Neural cell (in vitro differentiated cells): ENCODE measurements around the gene NPEPL1. TPM values are rescaled to one million over a fixed set of nuclear protein-coding genes. Genes with fewer than 3 reads are reported as not detected.

Experiments
- H2AFZ ChIP-seq: fragments of 200-600, 300-800 bp; sonication (generic), shearing (Covaris generic); 2 replicates; pipeline ENCODE4 v1.6.0; 2014; ENCODE audit warnings: low read depth, mild to moderate bottlenecking, antibody characterized with exemption, low read length, moderate library complexity
- H3F3A ChIP-seq: fragments of 200-600 bp; shearing (Covaris generic); 2 replicates; pipeline ENCODE4 v1.6.1; 2016; ENCODE audit warnings: mild to moderate bottlenecking, moderate library complexity, mixed read lengths, antibody characterized with exemption, low read length; ENCODE audit not compliant: insufficient read depth, poor library complexity, severe bottlenecking
- H3K27ac ChIP-seq: fragments of 200-600, 300-800 bp; sonication (generic), shearing (Covaris generic); 2 replicates; pipeline ENCODE4 v1.5.1; 2014; ENCODE audit warnings: mild to moderate bottlenecking, low read length, moderate library complexity
- H3K27me3 ChIP-seq: fragments of 300-800, 200-600 bp; sonication (generic), shearing (Covaris generic); 2 replicates; pipeline ENCODE4 v1.6.0; 2014; ENCODE audit warnings: mild to moderate bottlenecking, low read depth, low read length, moderate library complexity; ENCODE audit not compliant: insufficient read depth
- H3K36me3 ChIP-seq: fragments of 300-800, 200-600 bp; sonication (generic), shearing (Covaris generic); 2 replicates; pipeline ENCODE4 v1.5.1; 2014; ENCODE audit warnings: mild to moderate bottlenecking, antibody characterized with exemption, low read length, moderate library complexity; ENCODE audit not compliant: insufficient read depth
- H3K4me2 ChIP-seq: fragments of 300-800, 200-600 bp; sonication (generic), shearing (Covaris generic); 2 replicates; pipeline ENCODE4 v1.6.0; 2014; ENCODE audit warnings: mild to moderate bottlenecking, low read length
- H3K4me3 ChIP-seq: fragments of 300-800, 200-600 bp; sonication (generic), shearing (Covaris generic); 2 replicates; pipeline ENCODE4 v1.5.1; 2014; ENCODE audit warnings: mild to moderate bottlenecking, low read length, moderate library complexity
- H3K79me2 ChIP-seq: fragments of 200-600 bp; shearing (Covaris generic); replicated peaks from 2 replicates; pipeline ENCODE4 v1.6.0; 2014; ENCODE audit warnings: mild to moderate bottlenecking, low read length, moderate library complexity; ENCODE audit not compliant: insufficient read depth
- H3K9ac ChIP-seq: fragments of 300-800, 200-600 bp; sonication (generic), shearing (Covaris generic); 2 replicates; pipeline ENCODE4 v1.6.1; 2016; ENCODE audit warnings: mild to moderate bottlenecking, low read length, mixed read lengths
- H3K9me2 ChIP-seq: fragments of 200-600 bp; shearing (Covaris generic); 2 replicates; pipeline ENCODE4 v1.6.1; 2016; ENCODE audit warnings: mild to moderate bottlenecking, low read length, mixed read lengths; ENCODE audit not compliant: insufficient read depth
- H3K9me3 ChIP-seq: fragments of 200-600, 300-800 bp; sonication (generic), shearing (Covaris generic); 2 replicates; pipeline ENCODE4 v1.6.1; 2016; ENCODE audit warnings: mild to moderate bottlenecking, mixed run types, low read length, moderate library complexity, mixed read lengths
- H4K20me1 ChIP-seq: fragments of 200-600 bp; shearing (Covaris generic); 2 replicates; pipeline ENCODE4 v1.6.1; 2016; ENCODE audit warnings: mild to moderate bottlenecking, mixed run types; ENCODE audit not compliant: insufficient read depth
- EP300 ChIP-seq: fragments of 450-650 bp; conservative IDR thresholded peaks from 2 replicates; pipeline ENCODE4 v1.6.1; 2014; ENCODE audit warnings: antibody characterized with exemption, mild to moderate bottlenecking, moderate library complexity; ENCODE audit not compliant: poor library complexity, severe bottlenecking
- EZH2 ChIP-seq: fragments of 200-600, 300-800 bp; shearing (Covaris generic), sonication (generic); IDR thresholded peaks from 2 replicates; pipeline ENCODE4 v1.6.1; 2014; ENCODE audit warnings: antibody characterized with exemption, low read length, borderline replicate concordance, mild to moderate bottlenecking; ENCODE audit not compliant: insufficient read depth, poor library complexity, severe bottlenecking
- MXI1 ChIP-seq: fragments of 450-650 bp; conservative IDR thresholded peaks from 2 replicates; pipeline ENCODE4 v1.6.1; 2014; ENCODE audit warnings: antibody characterized with exemption, mild to moderate bottlenecking; ENCODE audit not compliant: poor library complexity, severe bottlenecking
- POLR2AphosphoS5 ChIP-seq: IDR thresholded peaks from 2 replicates; pipeline ENCODE4 v1.6.1; 2012
- RAD21 ChIP-seq: fragments of 450-650 bp; conservative IDR thresholded peaks from 2 replicates; pipeline ENCODE4 v1.6.1; 2014; ENCODE audit warnings: antibody characterized with exemption, mild to moderate bottlenecking, moderate library complexity
- SMC3 ChIP-seq: fragments of 450-650 bp; conservative IDR thresholded peaks from 2 replicates; pipeline ENCODE4 v1.6.1; 2014; ENCODE audit warnings: antibody characterized with exemption, mild to moderate bottlenecking, moderate library complexity; ENCODE audit not compliant: poor library complexity
- TAF1 ChIP-seq: IDR thresholded peaks from 2 replicates; pipeline ENCODE4 v1.6.1; 2012; ENCODE audit warnings: low read depth
- polyA plus RNA-seq: library from polyadenylated mRNA; depleted of rRNA; stranded (reverse); fragments of >200 nt; gene quantifications from 2 replicates; pipeline ENCODE4 v1.2.3, GENCODE V29; 2014
- TF ChIP-seq, protein P1 (sequence below): IDR thresholded peaks from 2 replicates; pipeline ENCODE4 v1.6.1; 2012; ENCODE audit warnings: borderline replicate concordance
- TF ChIP-seq, protein P2 (sequence below): fragments of 450-650 bp; IDR thresholded peaks from 2 replicates; pipeline ENCODE4 v1.5.1; 2014; ENCODE audit warnings: antibody characterized with exemption, mild to moderate bottlenecking, moderate library complexity; ENCODE audit not compliant: poor library complexity, severe bottlenecking

The NPEPL1 gene
- polyA plus RNA-seq, 1 donor from 2014 or later = 63.4 TPM

DNA sequence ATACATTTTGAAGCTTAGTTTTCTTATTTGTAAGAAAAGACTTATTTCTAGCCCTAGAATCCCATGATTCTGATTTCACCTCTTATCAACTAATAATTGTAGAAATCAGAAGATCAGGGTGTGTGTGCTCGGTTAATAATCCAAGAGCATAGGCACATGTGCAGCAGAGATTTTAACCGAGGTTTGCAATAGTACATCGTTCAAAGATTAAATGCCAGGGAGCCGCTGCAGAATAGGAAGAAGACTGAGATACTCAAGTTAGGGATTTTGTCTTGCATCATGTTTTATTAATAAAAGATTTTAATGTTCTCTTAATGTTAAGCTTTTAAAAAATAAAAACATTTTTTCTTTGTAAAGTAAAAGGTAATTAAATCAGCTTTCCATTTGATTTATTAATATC, 34.6 kb upstream of the NPEPL1 start:
- no peak overlapping the region for H3K27ac ChIP-seq
- TF ChIP-seq, protein P1, sequence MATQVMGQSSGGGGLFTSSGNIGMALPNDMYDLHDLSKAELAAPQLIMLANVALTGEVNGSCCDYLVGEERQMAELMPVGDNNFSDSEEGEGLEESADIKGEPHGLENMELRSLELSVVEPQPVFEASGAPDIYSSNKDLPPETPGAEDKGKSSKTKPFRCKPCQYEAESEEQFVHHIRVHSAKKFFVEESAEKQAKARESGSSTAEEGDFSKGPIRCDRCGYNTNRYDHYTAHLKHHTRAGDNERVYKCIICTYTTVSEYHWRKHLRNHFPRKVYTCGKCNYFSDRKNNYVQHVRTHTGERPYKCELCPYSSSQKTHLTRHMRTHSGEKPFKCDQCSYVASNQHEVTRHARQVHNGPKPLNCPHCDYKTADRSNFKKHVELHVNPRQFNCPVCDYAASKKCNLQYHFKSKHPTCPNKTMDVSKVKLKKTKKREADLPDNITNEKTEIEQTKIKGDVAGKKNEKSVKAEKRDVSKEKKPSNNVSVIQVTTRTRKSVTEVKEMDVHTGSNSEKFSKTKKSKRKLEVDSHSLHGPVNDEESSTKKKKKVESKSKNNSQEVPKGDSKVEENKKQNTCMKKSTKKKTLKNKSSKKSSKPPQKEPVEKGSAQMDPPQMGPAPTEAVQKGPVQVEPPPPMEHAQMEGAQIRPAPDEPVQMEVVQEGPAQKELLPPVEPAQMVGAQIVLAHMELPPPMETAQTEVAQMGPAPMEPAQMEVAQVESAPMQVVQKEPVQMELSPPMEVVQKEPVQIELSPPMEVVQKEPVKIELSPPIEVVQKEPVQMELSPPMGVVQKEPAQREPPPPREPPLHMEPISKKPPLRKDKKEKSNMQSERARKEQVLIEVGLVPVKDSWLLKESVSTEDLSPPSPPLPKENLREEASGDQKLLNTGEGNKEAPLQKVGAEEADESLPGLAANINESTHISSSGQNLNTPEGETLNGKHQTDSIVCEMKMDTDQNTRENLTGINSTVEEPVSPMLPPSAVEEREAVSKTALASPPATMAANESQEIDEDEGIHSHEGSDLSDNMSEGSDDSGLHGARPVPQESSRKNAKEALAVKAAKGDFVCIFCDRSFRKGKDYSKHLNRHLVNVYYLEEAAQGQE = no peak
- TF ChIP-seq EZH2 (no peak), EP300 (no peak), SMC3 (no peak), TAF1 (no peak), MXI1 (no peak), POLR2AphosphoS5 (no peak), RAD21 (no peak)
- H3K9ac ChIP-seq = no peak overlapping the region
- H2AFZ ChIP-seq = no peak overlapping the region
- H3K4me3 ChIP-seq = peak overlapping the region; percentile 77
- H3K9me2 ChIP-seq = no peaks in the 10 kb centered on the region
- no peaks in the 10 kb centered on the region for H3F3A ChIP-seq
- peak overlapping the region; percentile 44 for H3K4me2 ChIP-seq
- H3K36me3 ChIP-seq = no peaks in the 10 kb centered on the region
- H3K9me3 ChIP-seq = no peaks in the 10 kb centered on the region
- H3K27me3 ChIP-seq = no peaks in the 10 kb centered on the region
- peaks cover 42% of the 10 kb centered on the region for H4K20me1 ChIP-seq
- peaks cover 78% of the 10 kb centered on the region for H3K79me2 ChIP-seq

DNA sequence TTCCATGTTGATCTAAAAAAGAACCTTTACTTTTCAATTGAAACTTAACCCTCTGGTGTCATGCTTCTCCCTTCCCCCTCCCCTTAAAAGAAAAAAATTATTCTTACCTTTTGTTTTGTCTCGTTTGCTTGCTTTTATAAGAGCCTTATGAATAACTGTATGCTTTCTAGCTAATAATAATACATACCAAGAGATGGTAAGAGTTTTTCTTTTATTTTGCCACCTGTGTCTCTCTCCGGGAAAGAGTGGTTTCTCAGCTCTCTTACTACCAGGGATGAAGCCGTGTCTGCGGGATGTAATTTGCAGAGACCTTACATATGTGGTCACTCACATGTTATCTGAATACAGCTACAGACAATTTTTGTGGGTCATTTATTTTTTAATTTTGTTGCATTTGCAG, 33.8 kb upstream of the NPEPL1 start:
- Histone ChIP-seq H2AFZ (no peak overlapping the region), H3K27ac (no peak overlapping the region), H3K36me3 (no peaks in the 10 kb centered on the region), H4K20me1 (peaks cover 36% of the 10 kb centered on the region), H3K4me3 (peak overlapping the region; percentile 77), H3F3A (no peaks in the 10 kb centered on the region), H3K9ac (no peak overlapping the region), H3K9me2 (no peaks in the 10 kb centered on the region), H3K9me3 (no peaks in the 10 kb centered on the region), H3K4me2 (peak overlapping the region; percentile 40), H3K27me3 (no peaks in the 10 kb centered on the region), H3K79me2 (peaks cover 73% of the 10 kb centered on the region)
- TF ChIP-seq POLR2AphosphoS5 = no peak
- TF ChIP-seq, protein P2, sequence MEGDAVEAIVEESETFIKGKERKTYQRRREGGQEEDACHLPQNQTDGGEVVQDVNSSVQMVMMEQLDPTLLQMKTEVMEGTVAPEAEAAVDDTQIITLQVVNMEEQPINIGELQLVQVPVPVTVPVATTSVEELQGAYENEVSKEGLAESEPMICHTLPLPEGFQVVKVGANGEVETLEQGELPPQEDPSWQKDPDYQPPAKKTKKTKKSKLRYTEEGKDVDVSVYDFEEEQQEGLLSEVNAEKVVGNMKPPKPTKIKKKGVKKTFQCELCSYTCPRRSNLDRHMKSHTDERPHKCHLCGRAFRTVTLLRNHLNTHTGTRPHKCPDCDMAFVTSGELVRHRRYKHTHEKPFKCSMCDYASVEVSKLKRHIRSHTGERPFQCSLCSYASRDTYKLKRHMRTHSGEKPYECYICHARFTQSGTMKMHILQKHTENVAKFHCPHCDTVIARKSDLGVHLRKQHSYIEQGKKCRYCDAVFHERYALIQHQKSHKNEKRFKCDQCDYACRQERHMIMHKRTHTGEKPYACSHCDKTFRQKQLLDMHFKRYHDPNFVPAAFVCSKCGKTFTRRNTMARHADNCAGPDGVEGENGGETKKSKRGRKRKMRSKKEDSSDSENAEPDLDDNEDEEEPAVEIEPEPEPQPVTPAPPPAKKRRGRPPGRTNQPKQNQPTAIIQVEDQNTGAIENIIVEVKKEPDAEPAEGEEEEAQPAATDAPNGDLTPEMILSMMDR = no peak
- no peak for TF ChIP-seq MXI1
- TF ChIP-seq, protein P1 = no peak
- TF ChIP-seq RAD21 = no peak
- TF ChIP-seq EP300 = no peak
- TF ChIP-seq SMC3 = no peak
- no peak for TF ChIP-seq TAF1
- no peak for TF ChIP-seq EZH2
